Activated CD8-positive, alpha-beta memory T cell treated with anti-CD3 and anti-CD28 coated beads, Interleukin-2, amount 10 ng/mL, durations not matched to agents 7 days and 5 days (primary cell): ENCODE results near the gene NOB1. TPM values are rescaled to one million over a fixed set of nuclear protein-coding genes. Genes with fewer than 3 reads are reported as not detected.

Experiments used
- total RNA-seq, 2 experiments: library from RNA; stranded (reverse); gene quantifications; one replicate each; pipeline ENCODE4 v1.2.3, GENCODE V29; 2021

Gene NOB1
- total RNA-seq, 2 experiments from 2014 or later = 61.4 to 84.2 TPM

Other genes starting within 250 kb of the NOB1 start
- gene NFAT5, start 189.0 kb downstream of the NOB1 start, total RNA-seq = 10 to 100 TPM; 28.7 to 36.8 TPM
- 10 to 100 TPM; 22.6 to 27.2 TPM for gene NQO1, start 28.4 kb downstream of the NOB1 start, total RNA-seq
- 10 to 100 TPM; 56.8 to 58.8 TPM for gene WWP2, start 7.4 kb upstream of the NOB1 start, total RNA-seq
- under 1 TPM; 0.29 to 0.61 TPM for gene CLEC18A, start 196.4 kb upstream of the NOB1 start, total RNA-seq